A549 (cell line): ENCODE measurements around the gene TCF12.

Experiments used
- CBX2 ChIP-seq: fragments of 200-600 bp; sonication (generic); IDR thresholded peaks from 2 replicates; pipeline ENCODE4 v1.6.1; 2016; ENCODE audit warnings: low read depth, mild to moderate bottlenecking, borderline replicate concordance
- CEBPB ChIP-seq, 2 experiments: fragments of >200 bp in 1 of 2; sonication (Bioruptor Twin) in 1 of 2; formaldehyde crosslinking in 1 of 2; IDR thresholded peaks; 2 replicates each; pipeline ENCODE4 v1.6.1; 2012 to 2016
- CTCF ChIP-seq: fragments of >200 bp; sonication (Bioruptor Twin); formaldehyde crosslinking; IDR thresholded peaks from 3 replicates; pipeline ENCODE4 v1.5.1; 2016
- KDM5A ChIP-seq: fragments of 200-600 bp; sonication (generic); IDR thresholded peaks from 2 replicates; pipeline ENCODE4 v1.6.1; 2016; ENCODE audit warnings: antibody characterized with exemption, mild to moderate bottlenecking
- MAFK ChIP-seq: fragments of 450-650 bp; IDR thresholded peaks from 2 replicates; pipeline ENCODE4 v1.6.1; 2014; ENCODE audit not compliant: partially characterized antibody
- MAX ChIP-seq: IDR thresholded peaks from 2 replicates; pipeline ENCODE4 v1.6.1; 2012
- MYC ChIP-seq: IDR thresholded peaks from 2 replicates; pipeline ENCODE4 v1.6.1; 2012; ENCODE audit warnings: mild to moderate bottlenecking, inconsistent platforms, low read length, improper control_type of control experiment, borderline replicate concordance
- NFE2L2 ChIP-seq: fragments of 150-350 bp; conservative IDR thresholded peaks from 2 replicates; pipeline ENCODE4 v1.6.1; 2014; ENCODE audit warnings: low read length
- POLR2A ChIP-seq: IDR thresholded peaks from 2 replicates; pipeline ENCODE4 v1.6.1; 2012; ENCODE audit warnings: mild to moderate bottlenecking, low read length
- RAD21 ChIP-seq, 2 experiments: fragments of >200 bp in 1 of 2; sonication (Bioruptor Twin) in 1 of 2; formaldehyde crosslinking in 1 of 2; IDR thresholded peaks in 1 of 2; conservative IDR thresholded peaks in 1 of 2; 2 replicates in 1 of 2; 3 replicates in 1 of 2; pipeline ENCODE4 v1.6.1; 2012 to 2018; ENCODE audit warnings: inconsistent platforms in 1 of 2
- RARB ChIP-seq: fragments of 250-450 bp; sonication (Bioruptor Pico); IDR thresholded peaks from 2 replicates; pipeline ENCODE4 v1.8.0; 2021; ENCODE audit warnings: mild to moderate bottlenecking, moderate library complexity
- REST ChIP-seq: fragments of 200-600 bp; sonication (generic); IDR thresholded peaks from 2 replicates; pipeline ENCODE4 v1.6.1; 2016; ENCODE audit warnings: antibody characterized with exemption, mild to moderate bottlenecking, moderate library complexity

GRCh38 chr15:57061281-57061680, 142.8 kb downstream of the TCF12 start:
- TF ChIP-seq CTCF: no peak
- TF ChIP-seq RARB (CRISPR knock-in tag): no peak
- no peak for TF ChIP-seq RAD21 (conservative IDR thresholded peaks at IDR 0.05 in 1 of 2, IDR thresholded peaks at IDR 0.05 in 1 of 2)
- no peak for TF ChIP-seq POLR2A
- no peak for TF ChIP-seq CBX2
- TF ChIP-seq MAFK: no peak
- TF ChIP-seq REST: no peak
- TF ChIP-seq NFE2L2: no peak
- TF ChIP-seq MAX: no peak
- TF ChIP-seq KDM5A: no peak
- TF ChIP-seq CEBPB (IDR thresholded peaks at IDR 0.05): no peak
- no peak for TF ChIP-seq MYC
